Measurements from ENCODE around the gene SAA4.
"Not testable (repeated sequence)": the region's sequence is repeated elsewhere in the genome, so short reads cannot be mapped to it uniquely, and the experiment has no call there.

Gene SAA4

DNA sequence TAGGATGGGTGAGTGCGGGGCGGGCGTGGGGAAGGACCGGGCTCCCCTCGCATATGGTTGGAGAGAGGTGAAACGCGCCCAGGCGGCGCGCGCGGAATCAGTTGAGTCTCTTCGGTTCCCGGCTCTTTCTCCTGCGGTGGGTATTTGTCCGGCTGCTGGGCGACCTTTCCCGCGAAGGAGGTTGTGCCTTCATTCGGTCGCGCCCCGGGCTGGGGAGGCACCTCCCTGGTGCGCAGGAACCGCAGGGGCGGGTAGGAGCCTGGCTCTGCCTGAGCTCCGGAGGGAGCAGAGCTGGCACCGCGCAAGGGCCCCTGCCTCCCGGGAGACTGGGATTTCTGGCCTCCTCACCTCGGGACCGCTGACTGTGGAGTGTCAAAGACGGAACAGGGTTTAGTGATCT is 27.5 kb downstream of the SAA4 start:
- H3K9me3 ChIP-seq (ENCODE audit: insufficient read depth, low read depth, low read length), result no peaks in the 10 kb centered on the region
- H3K4me3 ChIP-seq (ENCODE audit: low read length), result no peak overlapping the region
- no peaks in the 10 kb centered on the region for H3K27me3 ChIP-seq (ENCODE audit: insufficient read depth, low read length)

DNA sequence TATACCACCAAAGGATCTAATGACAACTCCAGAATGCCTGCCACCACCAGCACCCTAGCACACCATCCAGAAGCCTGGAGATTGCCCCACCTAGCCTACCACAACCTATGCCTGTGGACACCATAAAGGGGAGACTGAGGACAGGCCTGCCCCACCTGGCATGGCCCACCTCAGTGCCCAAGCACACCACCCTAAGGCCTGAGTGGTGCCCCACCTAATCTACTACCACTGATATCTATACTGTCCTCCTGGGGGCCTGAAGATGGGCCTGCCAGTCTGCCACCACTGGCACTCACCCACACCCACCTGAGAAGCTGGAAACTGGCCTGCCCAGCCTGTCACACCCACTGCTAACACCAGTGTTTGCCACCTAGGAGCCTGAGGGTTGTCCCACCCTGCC is 31.8 kb downstream of the SAA4 start:
- Histone ChIP-seq H3K9me3 (ENCODE audit: insufficient read depth, low read depth, low read length) (no peaks in the 10 kb centered on the region), H3K36me3 (ENCODE audit: insufficient read depth, low read depth, low read length) (no peaks in the 10 kb centered on the region), H3K4me3 (ENCODE audit: low read length) (no peak overlapping the region), H3K9ac (ENCODE audit: low read depth, low read length) (no peak overlapping the region), H3K4me1 (ENCODE audit: insufficient read depth, low read length) (no peaks in the 10 kb centered on the region), H3K27me3 (ENCODE audit: insufficient read depth, low read length) (no peaks in the 10 kb centered on the region), H3K27ac (ENCODE audit: low read length) (no peak overlapping the region)

More for the DNA sequence above, 27.5 kb downstream of the SAA4 start:
- no peak overlapping the region for H3K27ac ChIP-seq (ENCODE audit: low read length)
- H3K4me1 ChIP-seq (ENCODE audit: insufficient read depth, low read length), result no peaks in the 10 kb centered on the region
- no peak overlapping the region for H3K9ac ChIP-seq (ENCODE audit: low read depth, low read length)
- H3K36me3 ChIP-seq (ENCODE audit: insufficient read depth, low read depth, low read length), result no peaks in the 10 kb centered on the region

DNA sequence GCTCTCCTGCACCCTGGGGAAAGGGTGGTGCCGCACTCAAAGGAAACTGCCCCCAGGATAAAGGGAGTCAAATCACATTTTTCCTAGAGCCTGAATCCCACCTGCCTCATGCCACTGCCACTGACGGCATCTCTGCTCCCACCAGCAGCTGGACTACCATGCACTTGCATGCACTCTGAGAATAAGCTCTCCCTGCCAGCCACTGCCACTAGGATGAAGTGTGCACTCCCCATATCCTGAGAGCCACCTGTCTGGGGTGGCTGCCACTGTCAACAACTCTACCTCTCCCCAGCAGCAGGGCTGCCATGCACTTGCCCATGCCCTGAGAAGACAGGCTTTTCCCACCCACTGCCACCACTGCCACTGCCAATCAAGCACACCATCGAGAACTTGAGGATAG is 32.4 kb downstream of the SAA4 start:
- Histone ChIP-seq H3K27ac (ENCODE audit: low read length) (no peak overlapping the region), H3K4me1 (ENCODE audit: insufficient read depth, low read length) (no peaks in the 10 kb centered on the region), H3K4me3 (ENCODE audit: low read length) (no peak overlapping the region), H3K27me3 (ENCODE audit: insufficient read depth, low read length) (no peaks in the 10 kb centered on the region), H3K9me3 (ENCODE audit: insufficient read depth, low read depth, low read length) (no peaks in the 10 kb centered on the region), H3K9ac (ENCODE audit: low read depth, low read length) (no peak overlapping the region), H3K36me3 (ENCODE audit: insufficient read depth, low read depth, low read length) (no peaks in the 10 kb centered on the region)

DNA sequence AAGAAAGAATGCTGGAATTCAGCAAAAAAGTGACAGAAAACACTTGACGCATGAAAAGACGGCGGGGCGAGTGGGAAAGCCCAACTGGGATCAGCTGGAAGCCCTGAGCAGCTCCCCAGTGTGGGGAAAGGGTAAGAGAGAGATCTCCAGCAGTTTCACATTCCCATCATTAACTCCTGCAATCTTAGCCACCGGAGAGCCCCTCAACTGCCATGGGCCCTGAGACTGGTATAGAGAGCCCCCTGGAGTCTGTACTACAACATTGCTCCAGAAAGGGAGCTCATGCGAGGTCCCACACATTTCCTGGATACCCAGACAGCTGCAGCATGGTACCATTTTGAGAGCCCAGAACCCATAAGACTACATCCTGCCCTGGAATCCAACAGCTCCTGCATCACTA is 32.9 kb downstream of the SAA4 start:
- Histone ChIP-seq H3K4me1 (ENCODE audit: insufficient read depth, low read length) (no peaks in the 10 kb centered on the region), H3K27ac (ENCODE audit: low read length) (no peak overlapping the region), H3K4me3 (ENCODE audit: low read length) (0 out of 2 replicates have a peak overlapping the region, but pooled peaks have one; percentile 26), H3K27me3 (ENCODE audit: insufficient read depth, low read length) (no peaks in the 10 kb centered on the region), H3K36me3 (ENCODE audit: insufficient read depth, low read depth, low read length) (no peaks in the 10 kb centered on the region), H3K9ac (ENCODE audit: low read depth, low read length) (no peak overlapping the region), H3K9me3 (ENCODE audit: insufficient read depth, low read depth, low read length) (no peaks in the 10 kb centered on the region)

DNA sequence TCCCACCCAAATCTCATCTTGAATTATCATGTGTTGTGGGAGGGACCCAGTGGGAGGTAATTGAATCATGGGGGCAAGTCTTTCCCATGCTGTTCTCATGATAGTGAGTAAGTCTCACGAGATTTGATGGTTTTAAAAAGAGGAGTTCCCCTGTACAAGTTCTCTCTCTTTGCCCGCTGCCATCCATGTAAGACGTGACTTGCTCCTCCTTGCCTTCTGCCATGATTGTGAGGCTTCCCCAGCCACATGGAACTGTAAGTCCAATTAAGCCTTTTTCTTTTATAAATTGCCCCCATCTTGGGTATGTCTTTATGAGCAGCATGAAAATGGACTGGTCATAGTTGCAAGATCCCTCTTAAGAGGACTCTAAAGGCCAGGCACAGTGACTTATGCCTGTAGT is 38.9 kb downstream of the SAA4 start:
- H3K4me1 ChIP-seq (ENCODE audit: insufficient read depth, low read length); H3K9me3 ChIP-seq (ENCODE audit: insufficient read depth, low read depth, low read length); H3K27me3 ChIP-seq (ENCODE audit: insufficient read depth, low read length); H3K36me3 ChIP-seq (ENCODE audit: insufficient read depth, low read depth, low read length); H3K4me3 ChIP-seq (ENCODE audit: low read length); H3K9ac ChIP-seq (ENCODE audit: low read depth, low read length); H3K27ac ChIP-seq (ENCODE audit: low read length): not testable (repeated sequence)

DNA sequence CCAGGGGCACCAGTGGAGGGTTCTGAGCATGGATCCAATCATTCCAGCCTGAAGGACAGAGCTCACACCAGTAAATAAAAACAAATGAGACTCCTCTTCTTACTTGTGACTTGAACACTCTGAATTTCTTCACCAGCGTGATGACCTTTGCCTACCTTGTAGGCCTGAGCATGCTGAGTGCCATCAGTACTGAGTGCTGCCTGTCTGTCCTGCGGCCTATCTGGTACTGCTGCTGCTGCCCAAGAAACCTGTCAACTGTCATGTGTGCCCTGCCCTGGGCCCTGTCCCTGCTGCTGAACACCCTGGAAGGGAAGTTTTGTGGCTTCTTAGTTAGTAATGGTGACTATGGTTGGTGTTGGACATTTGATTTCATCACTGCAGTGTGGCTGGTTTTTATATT is 40.1 kb downstream of the SAA4 start:
- Histone ChIP-seq H3K36me3 (ENCODE audit: insufficient read depth, low read depth, low read length) (no peaks in the 10 kb centered on the region), H3K27me3 (ENCODE audit: insufficient read depth, low read length) (no peaks in the 10 kb centered on the region), H3K4me1 (ENCODE audit: insufficient read depth, low read length) (no peaks in the 10 kb centered on the region; the same call in 1 of the 2 replicates), H3K9ac (ENCODE audit: low read depth, low read length) (no peak overlapping the region), H3K27ac (ENCODE audit: low read length) (no peak overlapping the region), H3K4me3 (ENCODE audit: low read length) (no peak overlapping the region), H3K9me3 (ENCODE audit: insufficient read depth, low read depth, low read length) (no peaks in the 10 kb centered on the region)

DNA sequence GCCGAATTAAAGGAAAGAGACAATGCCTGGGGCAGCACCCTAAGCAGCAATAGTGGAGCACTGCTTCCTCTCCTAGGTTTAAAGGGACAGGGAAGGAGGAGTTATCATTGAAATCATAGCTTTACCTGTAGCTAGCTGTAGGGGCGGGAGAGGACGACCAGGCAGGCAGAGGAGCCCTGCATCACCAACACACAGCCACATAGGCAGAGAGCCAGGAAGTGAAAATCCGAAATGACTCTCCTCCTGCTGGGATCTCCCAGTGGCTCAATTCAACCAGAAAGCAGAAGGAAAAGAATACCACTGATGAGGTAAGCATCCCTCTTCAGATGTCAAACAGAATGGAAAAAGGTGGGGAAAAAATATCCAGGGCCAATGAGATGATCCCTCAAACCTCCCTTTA is 43.6 kb downstream of the SAA4 start:
- H3K9me3 ChIP-seq (ENCODE audit: insufficient read depth, low read depth, low read length), result no peaks in the 10 kb centered on the region
- H3K27ac ChIP-seq (ENCODE audit: low read length), result no peak overlapping the region
- no peaks in the 10 kb centered on the region for H3K27me3 ChIP-seq (ENCODE audit: insufficient read depth, low read length)
- no peaks in the 10 kb centered on the region; the same call in 1 of the 2 replicates for H3K4me1 ChIP-seq (ENCODE audit: insufficient read depth, low read length)
- H3K9ac ChIP-seq (ENCODE audit: low read depth, low read length), result no peak overlapping the region
- no peaks in the 10 kb centered on the region for H3K36me3 ChIP-seq (ENCODE audit: insufficient read depth, low read depth, low read length)
- H3K4me3 ChIP-seq (ENCODE audit: low read length), result no peak overlapping the region

DNA sequence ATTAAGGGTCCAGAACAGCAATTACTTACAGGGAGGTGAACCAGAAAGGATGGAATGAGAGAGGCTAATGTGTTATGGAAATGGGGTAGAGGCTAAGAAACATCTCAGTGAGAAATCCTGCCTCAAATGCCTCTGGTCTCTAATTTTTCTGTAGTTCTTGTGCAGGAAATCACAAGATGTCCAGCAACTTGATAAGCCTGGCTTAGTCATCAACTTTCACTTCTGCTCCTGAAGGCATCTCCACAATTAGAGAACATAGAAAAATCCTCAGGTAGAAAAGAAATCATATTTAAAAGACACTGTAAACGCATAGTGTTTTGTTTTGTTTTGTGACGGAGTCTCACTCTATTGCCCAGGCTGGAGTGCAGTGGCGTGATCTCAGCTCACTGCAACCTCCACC is 45.2 kb downstream of the SAA4 start:
- Histone ChIP-seq H3K9me3 (ENCODE audit: insufficient read depth, low read depth, low read length) (no peaks in the 10 kb centered on the region), H3K27me3 (ENCODE audit: insufficient read depth, low read length) (no peaks in the 10 kb centered on the region), H3K36me3 (ENCODE audit: insufficient read depth, low read depth, low read length) (no peaks in the 10 kb centered on the region), H3K27ac (ENCODE audit: low read length) (no peak overlapping the region), H3K4me3 (ENCODE audit: low read length) (no peak overlapping the region), H3K4me1 (ENCODE audit: insufficient read depth, low read length) (no peaks in the 10 kb centered on the region; the same call in 1 of the 2 replicates), H3K9ac (ENCODE audit: low read depth, low read length) (no peak overlapping the region)

DNA sequence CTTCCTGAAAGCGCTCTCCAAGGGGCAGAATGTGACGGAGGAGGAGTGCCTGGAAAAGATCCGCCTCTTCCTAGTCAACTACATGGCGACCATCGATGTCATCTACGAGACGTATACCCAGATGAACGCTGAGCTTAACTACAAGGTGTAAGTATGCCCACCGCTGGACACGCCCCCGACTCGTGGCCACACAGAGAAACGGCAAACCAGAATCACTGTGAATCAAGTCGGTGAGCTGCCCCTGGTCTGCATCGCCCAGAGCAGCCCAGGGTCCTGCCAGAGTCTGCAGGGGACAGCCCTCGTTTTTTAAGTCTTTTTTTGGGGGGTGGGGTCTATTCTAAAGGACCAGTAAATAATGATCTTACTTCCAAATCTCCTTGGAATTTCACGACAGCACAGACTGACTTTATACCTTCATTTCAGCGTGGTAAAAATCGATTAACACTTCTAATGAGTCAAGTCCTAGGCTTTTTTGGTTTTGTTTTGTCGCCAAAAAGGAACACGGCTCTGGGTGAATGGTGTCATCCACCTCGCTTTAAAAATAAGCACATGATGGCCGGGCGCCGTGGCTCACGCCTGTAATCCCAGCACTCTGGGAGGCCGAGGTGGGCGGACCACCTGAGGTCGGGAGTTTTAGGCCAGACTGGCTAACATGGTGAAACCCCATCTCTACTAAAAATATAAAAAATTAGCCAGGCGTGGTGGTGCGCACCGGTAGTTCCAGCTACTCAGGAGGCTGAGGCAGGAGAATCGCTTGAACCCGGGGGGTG is 46.9 kb downstream of the SAA4 start:
- H3K9me3 ChIP-seq (ENCODE audit: insufficient read depth, low read depth, low read length); H3K36me3 ChIP-seq (ENCODE audit: insufficient read depth, low read depth, low read length); H3K4me1 ChIP-seq (ENCODE audit: insufficient read depth, low read length); H3K27me3 ChIP-seq (ENCODE audit: insufficient read depth, low read length); H3K9ac ChIP-seq (ENCODE audit: low read depth, low read length); H3K27ac ChIP-seq (ENCODE audit: low read length); H3K4me3 ChIP-seq (ENCODE audit: low read length): not testable (repeated sequence)

DNA sequence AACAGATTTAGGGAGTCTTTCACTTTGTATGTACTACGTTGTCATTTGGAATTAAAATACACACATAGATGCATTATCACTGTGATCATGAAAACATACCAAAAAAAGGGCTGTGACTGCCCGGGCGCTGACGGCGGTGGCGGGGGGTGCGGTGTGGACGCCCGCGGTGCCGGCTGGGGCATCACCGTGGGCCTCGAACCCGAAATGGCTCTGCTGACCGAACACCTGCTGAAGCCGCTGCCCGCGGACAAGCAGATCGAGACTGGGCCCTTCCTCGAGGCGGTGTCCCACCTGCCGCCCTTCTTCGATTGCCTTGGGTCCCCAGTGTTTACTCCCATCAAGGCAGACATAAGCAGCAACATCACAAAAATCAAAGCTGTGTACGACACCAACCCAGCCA is 47.8 kb downstream of the SAA4 start:
- Histone ChIP-seq H3K4me3 (ENCODE audit: low read length) (no peak overlapping the region), H3K27me3 (ENCODE audit: insufficient read depth, low read length) (no peaks in the 10 kb centered on the region), H3K4me1 (ENCODE audit: insufficient read depth, low read length) (no peaks in the 10 kb centered on the region; the same call in 1 of the 2 replicates), H3K36me3 (ENCODE audit: insufficient read depth, low read depth, low read length) (no peaks in the 10 kb centered on the region), H3K9ac (ENCODE audit: low read depth, low read length) (no peak overlapping the region), H3K27ac (ENCODE audit: low read length) (no peak overlapping the region), H3K9me3 (ENCODE audit: insufficient read depth, low read depth, low read length) (no peaks in the 10 kb centered on the region)

Data from iPS-20b (cell line).